Endothelial cell of umbilical vein (primary cell): ENCODE results near the gene POU6F2. TPM values are rescaled to one million over a fixed set of nuclear protein-coding genes. Genes with fewer than 3 reads are reported as not detected.

Experiments used
- BruUV-seq: library from RNA; stranded (reverse); fragments of 400-500 nt; replicated peaks from 2 replicates; lab custom pipeline; 2021; lab: Mats Ljungman, UMichigan
- CTCF ChIA-PET: fragments of 300-600, 350-600 bp; sonication (Branson Sonifier 250); formaldehyde crosslinking; loops from one replicate; lab custom pipeline; 2021; ENCODE audit warnings: antibody characterized with exemption, inconsistent platforms; lab: Charles Lee
- POLR2A ChIA-PET: fragments of 300-600, 350-600 bp; sonication (Branson Sonifier 250); formaldehyde crosslinking; loops from one replicate; lab custom pipeline; 2021; ENCODE audit warnings: antibody characterized with exemption, inconsistent platforms; lab: Charles Lee
- DNase-seq: peaks from one replicate; pipeline ENCODE4 v3.0.0-alpha.2; 2011; ENCODE audit warnings: low read depth, low spot score
- FAIRE-seq: peaks from 2 replicates; lab custom pipeline; 2011; peaks lifted over from hg19 to GRCh38; lab: Jason Lieb, UNC
- H2AFZ ChIP-seq: 2 replicates; pipeline ENCODE4 v1.6.0; 2012; ENCODE audit warnings: low read depth, low read length, control low read depth, inconsistent platforms
- H3K27ac ChIP-seq: 2 replicates; pipeline ENCODE4 v1.5.1; 2011; ENCODE audit warnings: low read depth, mild to moderate bottlenecking, control low read depth, low read length, moderate library complexity; ENCODE audit not compliant: insufficient read depth
- H3K27me3 ChIP-seq, 2 experiments: 2 replicates each; pipeline versions ENCODE4 v1.6.0 to v1.6.1; 2011; ENCODE audit warnings: low read length in 2 of 2, mixed read lengths in 1 of 2; ENCODE audit not compliant: control insufficient read depth in 2 of 2, insufficient read depth in 2 of 2
- H3K36me3 ChIP-seq, 2 experiments: 2 replicates in 1 of 2; 3 replicates in 1 of 2; pipeline ENCODE4 v1.5.1; 2011; ENCODE audit warnings: low read length in 2 of 2, mild to moderate bottlenecking in 1 of 2, moderate library complexity in 1 of 2; ENCODE audit not compliant: control insufficient read depth in 2 of 2, insufficient read depth in 2 of 2; ENCODE audit errors: extremely low read depth in 1 of 2
- H3K4me1 ChIP-seq: 3 replicates; pipeline ENCODE4 v1.5.1; 2011; ENCODE audit warnings: mild to moderate bottlenecking, low read length; ENCODE audit not compliant: control insufficient read depth, insufficient read depth; ENCODE audit errors: extremely low read depth
- H3K4me2 ChIP-seq: 2 replicates; pipeline ENCODE4 v1.6.1; 2011; ENCODE audit warnings: low read length, control low read depth, mixed read lengths; ENCODE audit not compliant: insufficient read depth
- H3K4me3 ChIP-seq, 3 experiments: fragments of 200-600 bp in 1 of 3; sonication (generic), shearing (Covaris generic) in 1 of 3; replicated peaks in 1 of 3; 2 replicates each; pipeline ENCODE4 v1.5.1; 2011 to 2016; ENCODE audit warnings: control low read depth in 3 of 3, low read length in 3 of 3, mild to moderate bottlenecking in 2 of 3, inconsistent platforms in 1 of 3, low read depth in 1 of 3, moderate library complexity in 1 of 3; ENCODE audit not compliant: insufficient read depth in 1 of 3
- H3K79me2 ChIP-seq: 2 replicates; pipeline ENCODE4 v1.6.0; 2012; ENCODE audit warnings: low read length, inconsistent platforms; ENCODE audit not compliant: control insufficient read depth, insufficient read depth
- H3K9ac ChIP-seq: replicated peaks from 2 replicates; pipeline ENCODE3; 2011; ENCODE audit warnings: low read length, control low read depth; ENCODE audit not compliant: insufficient read depth; ENCODE audit errors: extremely low read depth
- H3K9me1 ChIP-seq: replicated peaks from 3 replicates; pipeline ENCODE4 v1.6.0; 2011; ENCODE audit warnings: mild to moderate bottlenecking, low read length; ENCODE audit not compliant: control insufficient read depth, insufficient read depth; ENCODE audit errors: extremely low read depth
- H3K9me3 ChIP-seq: replicated peaks from 2 replicates; pipeline ENCODE4 v1.5.1; 2012; ENCODE audit warnings: low read length, inconsistent platforms; ENCODE audit not compliant: control insufficient read depth, insufficient read depth
- H4K20me1 ChIP-seq: replicated peaks from 2 replicates; pipeline ENCODE3; 2011; ENCODE audit warnings: mild to moderate bottlenecking, low read length; ENCODE audit not compliant: control insufficient read depth, insufficient read depth; ENCODE audit errors: extremely low read depth
- EZH2 ChIP-seq: IDR thresholded peaks from 2 replicates; pipeline ENCODE4 v1.6.1; 2012; ENCODE audit warnings: borderline replicate concordance, low read depth, mild to moderate bottlenecking, moderate library complexity, low read length, inconsistent platforms; ENCODE audit not compliant: severe bottlenecking
- FOS ChIP-seq: IDR thresholded peaks from 2 replicates; pipeline ENCODE4 v1.6.1; 2011; ENCODE audit warnings: mild to moderate bottlenecking, low read length, moderate library complexity, borderline replicate concordance; ENCODE audit not compliant: insufficient read depth
- GATA2 ChIP-seq: IDR thresholded peaks from 2 replicates; pipeline ENCODE4 v1.7.0; 2011; ENCODE audit warnings: low read depth, mild to moderate bottlenecking, moderate library complexity, mixed read lengths, low read length; ENCODE audit not compliant: insufficient read length, insufficient read depth
- JUN ChIP-seq: IDR thresholded peaks from 2 replicates; pipeline ENCODE4 v1.6.1; 2011; ENCODE audit warnings: borderline replicate concordance, low read depth; ENCODE audit not compliant: insufficient read length, insufficient read depth
- MYC ChIP-seq: IDR thresholded peaks from one replicate; pipeline ENCODE4 v1.6.1; 2011; ENCODE audit warnings: mild to moderate bottlenecking, low read depth, low read length
- POLR2A ChIP-seq: IDR thresholded peaks from 2 replicates; pipeline ENCODE4 v1.6.1; 2012; ENCODE audit warnings: low read depth, mild to moderate bottlenecking, control low read depth, low read length
- POLR2AphosphoS5 ChIP-seq: IDR thresholded peaks from 2 replicates; pipeline ENCODE4 v1.6.1; 2012; ENCODE audit warnings: low read depth, mild to moderate bottlenecking, control low read depth, low read length, moderate library complexity; ENCODE audit not compliant: insufficient read depth
- dilution Hi-C: fragments of 300-500 bp; cut with MboI; formaldehyde crosslinking; loops from one replicate; pipeline ENCODE4 v1.15.0; 2019; ENCODE audit warnings: low sequenced_read_pairs; ENCODE audit not compliant: extremely low pct_ligation_motif_present
- intact Hi-C: fragments of 100-400 bp; cut with micrococcal nuclease; formaldehyde crosslinking; loops from one replicate; pipeline ENCODE4 v1.10.0; 2022
- polyA plus RNA-seq, 4 experiments: library from polyadenylated mRNA; depleted of rRNA in 3 of 4; stranded (reverse) in 3 of 4; unstranded in 1 of 4; fragments of >200 nt; gene quantifications; 2 replicates each; pipeline versions ENCODE4 v1.2.1 to v1.2.3, GENCODE V29; 2011 to 2012; ENCODE audit warnings: missing spikeins in 1 of 4
- total RNA-seq: library from RNA; stranded (reverse); gene quantifications from 2 replicates; pipeline ENCODE4 v1.2.3, GENCODE V29; 2021
- TF ChIP-seq, protein P1 (sequence below): IDR thresholded peaks from 2 replicates; pipeline ENCODE4 v1.6.1; 2011; ENCODE audit not compliant: insufficient read depth, insufficient read length
- TF ChIP-seq, protein P2 (sequence below), 2 donors: IDR thresholded peaks; 1 replicate in 1 of 2; 2 replicates in 1 of 2; pipeline ENCODE4 v1.5.1; 2011; ENCODE audit warnings: low read length in 2 of 2, mild to moderate bottlenecking in 2 of 2, moderate library complexity in 2 of 2, control low read depth in 1 of 2, inconsistent platforms in 1 of 2, low read depth in 1 of 2; ENCODE audit not compliant: insufficient read depth in 1 of 2; ENCODE audit errors: extremely low read depth in 1 of 2

Gene POU6F2
- total and polyA plus RNA-seq, 2 donors (not counting 3 experiments of a cell fraction or from before 2014, with no cell fraction given) = 0.29 TPM; not detected in 1

DNA sequence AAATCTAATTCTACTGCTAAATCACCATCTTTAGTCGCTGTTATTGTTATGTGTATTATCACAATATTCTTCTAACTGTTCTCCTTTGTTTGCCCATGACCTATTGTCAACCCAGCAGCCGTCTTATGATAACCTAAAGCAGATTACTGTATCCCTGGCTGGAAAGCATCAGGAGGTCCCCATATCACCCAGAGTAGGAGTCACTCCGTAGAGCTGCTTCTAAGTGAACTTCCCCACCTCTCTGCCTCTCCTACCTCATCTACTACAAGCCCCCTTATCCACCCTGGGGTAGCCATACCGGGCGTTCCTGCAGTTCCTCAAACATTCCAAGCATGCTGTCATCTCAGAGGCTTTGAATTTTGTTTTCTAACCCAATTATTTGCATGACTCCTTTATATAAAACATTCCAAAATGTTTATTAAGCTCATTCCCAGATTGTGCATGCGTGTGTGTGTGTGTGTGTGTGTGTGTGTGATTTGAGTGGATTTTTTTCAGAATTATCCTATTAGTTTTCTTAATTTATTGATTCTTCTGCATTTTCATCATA is 39.7 kb downstream of the POU6F2 start:
- H3K9me3 ChIP-seq = no peaks in the 10 kb centered on the region
- no peak overlapping the region for H3K4me2 ChIP-seq
- ChIA-PET POLR2A (no interaction called here), CTCF (interaction anchor here (0.7 to 1.4 kb wide), 2 partner anchors 13 to 22 kb away, joined by 3 to 4 read pairs; no protein-coding TSS in a partner anchor)
- H3K9ac ChIP-seq = no peak overlapping the region
- dilution Hi-C loops (no loop called here), intact Hi-C loops (no loop called here)
- no peaks in the 10 kb centered on the region for H4K20me1 ChIP-seq
- no peak overlapping the region for H3K4me3 ChIP-seq
- no TSS peak for BruUV-seq
- no peaks in the 10 kb centered on the region for H3K9me1 ChIP-seq
- H2AFZ ChIP-seq = no peak overlapping the region
- H3K36me3 ChIP-seq = no peaks in the 10 kb centered on the region
- DNase-seq = no peak
- H3K79me2 ChIP-seq = no peaks in the 10 kb centered on the region
- H3K27ac ChIP-seq = no peak overlapping the region
- peaks cover 0 to 1% of the 10 kb centered on the region in 2 experiments for H3K27me3 ChIP-seq
- H3K4me1 ChIP-seq = no peaks in the 10 kb centered on the region
- no peak for FAIRE-seq
- TF ChIP-seq EZH2 = no peak
- TF ChIP-seq JUN = no peak
- TF ChIP-seq, protein P1, sequence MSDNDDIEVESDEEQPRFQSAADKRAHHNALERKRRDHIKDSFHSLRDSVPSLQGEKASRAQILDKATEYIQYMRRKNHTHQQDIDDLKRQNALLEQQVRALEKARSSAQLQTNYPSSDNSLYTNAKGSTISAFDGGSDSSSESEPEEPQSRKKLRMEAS = no peak

DNA sequence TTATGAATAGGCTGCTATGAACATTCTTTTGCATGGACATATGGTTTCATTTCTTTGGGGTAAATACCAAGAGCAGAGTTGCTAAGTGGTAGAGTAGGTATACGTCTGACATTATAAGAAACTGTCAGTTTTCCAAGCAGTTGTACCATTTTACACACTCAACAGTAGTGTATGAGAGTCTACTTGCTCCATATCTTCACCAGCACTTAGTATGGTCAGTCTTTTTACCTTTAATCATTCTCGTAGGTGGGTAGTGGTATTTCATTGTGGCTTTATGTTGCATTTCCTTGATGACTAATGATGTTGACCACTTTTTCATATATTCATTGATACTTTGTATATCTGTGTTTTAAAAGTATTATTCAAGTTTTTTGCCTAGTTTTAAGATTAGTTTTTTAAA is 45.1 kb downstream of the POU6F2 start:
- H3K27me3 ChIP-seq = no peaks in the 10 kb centered on the region
- no TSS peak for BruUV-seq
- H3K9me3 ChIP-seq = no peaks in the 10 kb centered on the region
- H3K79me2 ChIP-seq = no peaks in the 10 kb centered on the region
- ChIA-PET POLR2A (no interaction called here), CTCF (no interaction called here)
- no peak for FAIRE-seq
- H3K4me1 ChIP-seq = no peaks in the 10 kb centered on the region
- no peak for TF ChIP-seq GATA2
- TF ChIP-seq POLR2A = no peak
- TF ChIP-seq MYC = no peak
- TF ChIP-seq, protein P2, sequence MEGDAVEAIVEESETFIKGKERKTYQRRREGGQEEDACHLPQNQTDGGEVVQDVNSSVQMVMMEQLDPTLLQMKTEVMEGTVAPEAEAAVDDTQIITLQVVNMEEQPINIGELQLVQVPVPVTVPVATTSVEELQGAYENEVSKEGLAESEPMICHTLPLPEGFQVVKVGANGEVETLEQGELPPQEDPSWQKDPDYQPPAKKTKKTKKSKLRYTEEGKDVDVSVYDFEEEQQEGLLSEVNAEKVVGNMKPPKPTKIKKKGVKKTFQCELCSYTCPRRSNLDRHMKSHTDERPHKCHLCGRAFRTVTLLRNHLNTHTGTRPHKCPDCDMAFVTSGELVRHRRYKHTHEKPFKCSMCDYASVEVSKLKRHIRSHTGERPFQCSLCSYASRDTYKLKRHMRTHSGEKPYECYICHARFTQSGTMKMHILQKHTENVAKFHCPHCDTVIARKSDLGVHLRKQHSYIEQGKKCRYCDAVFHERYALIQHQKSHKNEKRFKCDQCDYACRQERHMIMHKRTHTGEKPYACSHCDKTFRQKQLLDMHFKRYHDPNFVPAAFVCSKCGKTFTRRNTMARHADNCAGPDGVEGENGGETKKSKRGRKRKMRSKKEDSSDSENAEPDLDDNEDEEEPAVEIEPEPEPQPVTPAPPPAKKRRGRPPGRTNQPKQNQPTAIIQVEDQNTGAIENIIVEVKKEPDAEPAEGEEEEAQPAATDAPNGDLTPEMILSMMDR (IDR thresholded peaks at IDR 0.05; ENCODE audit: extremely low read depth in 1 of 2, insufficient read depth in 1 of 2, low read depth in 1 of 2, low read length in 2 of 2) = no peak
- TF ChIP-seq JUN = no peak
- TF ChIP-seq, protein P1 = no peak
- TF ChIP-seq FOS = no peak
- TF ChIP-seq EZH2 = no peak
- TF ChIP-seq POLR2AphosphoS5 = no peak
- no peak overlapping the region for H3K4me2 ChIP-seq
- intact Hi-C loops = no loop called here
- no peaks in the 10 kb centered on the region for H3K36me3 ChIP-seq
- H3K4me3 ChIP-seq = no peak overlapping the region
- H2AFZ ChIP-seq = no peak overlapping the region
- dilution Hi-C loops = no loop called here
- no peaks in the 10 kb centered on the region for H4K20me1 ChIP-seq
- no peaks in the 10 kb centered on the region for H3K9me1 ChIP-seq
- no peak for DNase-seq
- no peak overlapping the region for H3K27ac ChIP-seq
- no peak overlapping the region for H3K9ac ChIP-seq
